ENCODE results near the gene RBMXL3. TPM values are rescaled to one million over a fixed set of nuclear protein-coding genes. Genes with fewer than 3 reads are reported as not detected.

Gene RBMXL3
- total and polyA plus RNA-seq, 10 of the 15 experiments (the other 5 are each of a cell fraction or from before 2014, with no cell fraction given) = not detected

DNA sequence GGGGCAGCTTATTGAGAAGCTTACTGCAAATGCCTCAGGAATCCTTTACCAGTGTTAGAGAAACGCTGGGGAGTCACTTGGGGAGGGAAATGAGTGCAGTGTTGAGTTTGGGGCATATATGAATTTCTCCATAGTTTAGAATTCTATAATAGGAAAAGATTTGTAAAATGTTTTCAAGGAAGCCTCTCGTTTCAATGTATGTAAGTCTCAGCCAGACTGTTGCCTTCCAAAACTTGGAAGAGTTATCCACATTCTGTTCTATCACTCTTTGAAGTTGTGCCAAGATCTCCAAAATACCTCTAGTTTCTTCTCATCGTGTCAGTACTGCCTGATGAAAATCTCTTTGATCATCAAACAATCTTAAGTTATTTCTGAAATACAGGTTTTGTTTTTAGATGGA lies 45.3 kb downstream of the RBMXL3 start:
- no peaks in the 10 kb centered on the region for H3K4me1 ChIP-seq (ENCODE audit: control insufficient read depth, insufficient read depth, low read length)
- RAD21 ChIA-PET (ENCODE audit: unreplicated experiment) = no interaction called here
- no peak overlapping the region for H2AFZ ChIP-seq (ENCODE audit: control insufficient read depth, low read depth, low read length)
- DNase-seq (ENCODE audit: low read depth, low spot score) (no peak), FAIRE-seq (no peak), ATAC-seq (no peak)
- POLR2A ChIA-PET = no interaction called here
- H3K36me3 ChIP-seq (ENCODE audit: control insufficient read depth in 2 of 2, insufficient read depth in 2 of 2, low read length in 1 of 2) = no peaks in the 10 kb centered on the region
- no peaks in the 10 kb centered on the region for H3K9me3 ChIP-seq (replicated peaks; ENCODE audit: control insufficient read depth, insufficient read depth, low read length)
- no peak overlapping the region for H3K4me3 ChIP-seq
- 2% methylated on average over 3 of the region's 3 CpGs for WGBS (ENCODE audit: insufficient coverage, insufficient replicate concordance, low lambda C conversion rate, missing lambda C conversion rate)
- no peak overlapping the region for H3K9ac ChIP-seq (ENCODE audit: control insufficient read depth, insufficient read depth, low read length)
- H4K20me1 ChIP-seq (ENCODE audit: control insufficient read depth, insufficient read depth) = no peaks in the 10 kb centered on the region
- in situ Hi-C loops (cut with MboI) (no loop called here), intact Hi-C loops (cut with micrococcal nuclease; ENCODE audit: unreplicated experiment) (no loop called here)
- TF ChIP-seq CBX5 (IDR thresholded peaks at IDR 0.05; ENCODE audit: low read depth) (no peak), SRF (IDR thresholded peaks at IDR 0.05; ENCODE audit: low read depth in 2 of 2, low read length in 2 of 2) (no peak), SMC3 (IDR thresholded peaks at IDR 0.05; ENCODE audit: borderline replicate concordance, low read length) (no peak), YBX1 (IDR thresholded peaks at IDR 0.05) (no peak), TCF7 (IDR thresholded peaks at IDR 0.05; ENCODE audit: borderline replicate concordance) (no peak), BACH1 (IDR thresholded peaks at IDR 0.05; ENCODE audit: borderline replicate concordance) (no peak), BMI1 (IDR thresholded peaks at IDR 0.05; ENCODE audit: borderline replicate concordance) (no peak), ZSCAN29 (IDR thresholded peaks at IDR 0.05) (no peak), SIX5 (IDR thresholded peaks at IDR 0.05; ENCODE audit: low read depth, low read length, severe bottlenecking) (no peak), HDAC2 (IDR thresholded peaks at IDR 0.05) (no peak)
- TF ChIP-seq, protein P1, sequence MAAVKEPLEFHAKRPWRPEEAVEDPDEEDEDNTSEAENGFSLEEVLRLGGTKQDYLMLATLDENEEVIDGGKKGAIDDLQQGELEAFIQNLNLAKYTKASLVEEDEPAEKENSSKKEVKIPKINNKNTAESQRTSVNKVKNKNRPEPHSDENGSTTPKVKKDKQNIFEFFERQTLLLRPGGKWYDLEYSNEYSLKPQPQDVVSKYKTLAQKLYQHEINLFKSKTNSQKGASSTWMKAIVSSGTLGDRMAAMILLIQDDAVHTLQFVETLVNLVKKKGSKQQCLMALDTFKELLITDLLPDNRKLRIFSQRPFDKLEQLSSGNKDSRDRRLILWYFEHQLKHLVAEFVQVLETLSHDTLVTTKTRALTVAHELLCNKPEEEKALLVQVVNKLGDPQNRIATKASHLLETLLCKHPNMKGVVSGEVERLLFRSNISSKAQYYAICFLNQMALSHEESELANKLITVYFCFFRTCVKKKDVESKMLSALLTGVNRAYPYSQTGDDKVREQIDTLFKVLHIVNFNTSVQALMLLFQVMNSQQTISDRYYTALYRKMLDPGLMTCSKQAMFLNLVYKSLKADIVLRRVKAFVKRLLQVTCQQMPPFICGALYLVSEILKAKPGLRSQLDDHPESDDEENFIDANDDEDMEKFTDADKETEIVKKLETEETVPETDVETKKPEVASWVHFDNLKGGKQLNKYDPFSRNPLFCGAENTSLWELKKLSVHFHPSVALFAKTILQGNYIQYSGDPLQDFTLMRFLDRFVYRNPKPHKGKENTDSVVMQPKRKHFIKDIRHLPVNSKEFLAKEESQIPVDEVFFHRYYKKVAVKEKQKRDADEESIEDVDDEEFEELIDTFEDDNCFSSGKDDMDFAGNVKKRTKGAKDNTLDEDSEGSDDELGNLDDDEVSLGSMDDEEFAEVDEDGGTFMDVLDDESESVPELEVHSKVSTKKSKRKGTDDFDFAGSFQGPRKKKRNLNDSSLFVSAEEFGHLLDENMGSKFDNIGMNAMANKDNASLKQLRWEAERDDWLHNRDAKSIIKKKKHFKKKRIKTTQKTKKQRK (IDR thresholded peaks at IDR 0.05; ENCODE audit: low read depth, low read length) = no peak
- TF ChIP-seq, protein P2, sequence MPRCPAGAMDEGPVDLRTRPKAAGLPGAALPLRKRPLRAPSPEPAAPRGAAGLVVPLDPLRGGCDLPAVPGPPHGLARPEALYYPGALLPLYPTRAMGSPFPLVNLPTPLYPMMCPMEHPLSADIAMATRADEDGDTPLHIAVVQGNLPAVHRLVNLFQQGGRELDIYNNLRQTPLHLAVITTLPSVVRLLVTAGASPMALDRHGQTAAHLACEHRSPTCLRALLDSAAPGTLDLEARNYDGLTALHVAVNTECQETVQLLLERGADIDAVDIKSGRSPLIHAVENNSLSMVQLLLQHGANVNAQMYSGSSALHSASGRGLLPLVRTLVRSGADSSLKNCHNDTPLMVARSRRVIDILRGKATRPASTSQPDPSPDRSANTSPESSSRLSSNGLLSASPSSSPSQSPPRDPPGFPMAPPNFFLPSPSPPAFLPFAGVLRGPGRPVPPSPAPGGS (IDR thresholded peaks at IDR 0.05; ENCODE audit: borderline replicate concordance, insufficient read depth, low read depth, low read length, poor library complexity, severe bottlenecking) = no peak
- BruUV-seq (replicated peaks) = no TSS peak
- H3K4me2 ChIP-seq (ENCODE audit: control insufficient read depth, insufficient read depth) = no peak overlapping the region
- H3K27me3 ChIP-seq (replicated peaks in 1 of 2; ENCODE audit: control insufficient read depth in 2 of 2, insufficient read depth in 2 of 2, low read length in 1 of 2) = peaks cover 0 to 2% of the 10 kb centered on the region in 2 experiments; a peak in 1 of 4 replicates
- CTCF ChIA-PET = no interaction called here
- no peak overlapping the region for H3K27ac ChIP-seq (ENCODE audit: control insufficient read depth, insufficient read depth)
- H3K79me2 ChIP-seq (ENCODE audit: control insufficient read depth, insufficient read depth, low read length) = no peaks in the 10 kb centered on the region
- SMC1A ChIA-PET (ENCODE audit: uncharacterized antibody, unreplicated experiment) = no interaction called here

All from GM12878 (cell line).